Spleen (tissue), 7 donors: Measurements from ENCODE around the gene EVI5.

ENCODE experiments used
- POLR2A ChIP-seq, 3 donors: fragments of 450-650 bp; IDR thresholded peaks; one replicate each; pipeline ENCODE4 v1.5.1; 2017; ENCODE audit warnings: antibody characterized with exemption in 3 of 3, mild to moderate bottlenecking in 1 of 3
- TF ChIP-seq, protein P1 (sequence below), 11 experiments: fragments of 200-600 bp in 7 of 11; fragments of 450-650 bp in 4 of 11; sonication (generic) in 4 of 11; IDR thresholded peaks in 8 of 11; conservative IDR thresholded peaks in 3 of 11; 1 replicate in 7 of 11; 2 replicates in 4 of 11; pipeline versions ENCODE4 v1.4.0 to v1.8.0; 2016 to 2021; ENCODE audit warnings: antibody characterized with exemption in 11 of 11, inconsistent platforms in 4 of 11, mild to moderate bottlenecking in 1 of 11
- donor health status: DM: no; HTN: no; CAD: no; lungs with moderate emphysema.
- donor health status: DM: no; HTN: no; CAD: no.
- donor health status: DM: no; HTN: no; CAD: no.

DNA sequence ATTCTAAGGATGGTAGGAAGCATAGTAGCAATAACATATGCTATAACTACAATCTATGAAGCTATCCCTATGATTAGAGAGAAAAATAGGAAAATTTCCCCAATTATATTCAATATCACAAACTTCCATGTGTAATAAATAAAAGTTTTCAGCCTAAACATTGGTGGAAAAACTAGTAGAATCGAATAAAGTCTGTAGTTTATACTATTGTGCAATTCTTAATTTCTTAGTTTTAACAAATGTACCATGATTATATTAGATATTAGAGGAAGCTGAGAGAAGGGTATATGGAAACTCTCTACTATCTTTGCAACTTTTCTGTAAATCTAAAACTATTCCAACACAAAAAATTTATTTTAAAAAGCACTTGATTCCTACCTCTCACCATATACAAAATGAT, 284.4 kb downstream of the EVI5 start:
- TF ChIP-seq, protein P1, sequence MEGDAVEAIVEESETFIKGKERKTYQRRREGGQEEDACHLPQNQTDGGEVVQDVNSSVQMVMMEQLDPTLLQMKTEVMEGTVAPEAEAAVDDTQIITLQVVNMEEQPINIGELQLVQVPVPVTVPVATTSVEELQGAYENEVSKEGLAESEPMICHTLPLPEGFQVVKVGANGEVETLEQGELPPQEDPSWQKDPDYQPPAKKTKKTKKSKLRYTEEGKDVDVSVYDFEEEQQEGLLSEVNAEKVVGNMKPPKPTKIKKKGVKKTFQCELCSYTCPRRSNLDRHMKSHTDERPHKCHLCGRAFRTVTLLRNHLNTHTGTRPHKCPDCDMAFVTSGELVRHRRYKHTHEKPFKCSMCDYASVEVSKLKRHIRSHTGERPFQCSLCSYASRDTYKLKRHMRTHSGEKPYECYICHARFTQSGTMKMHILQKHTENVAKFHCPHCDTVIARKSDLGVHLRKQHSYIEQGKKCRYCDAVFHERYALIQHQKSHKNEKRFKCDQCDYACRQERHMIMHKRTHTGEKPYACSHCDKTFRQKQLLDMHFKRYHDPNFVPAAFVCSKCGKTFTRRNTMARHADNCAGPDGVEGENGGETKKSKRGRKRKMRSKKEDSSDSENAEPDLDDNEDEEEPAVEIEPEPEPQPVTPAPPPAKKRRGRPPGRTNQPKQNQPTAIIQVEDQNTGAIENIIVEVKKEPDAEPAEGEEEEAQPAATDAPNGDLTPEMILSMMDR (IDR thresholded peaks at IDR 0.05 in 8 of 11, conservative IDR thresholded peaks at IDR 0.05 in 3 of 11): no peak
- TF ChIP-seq POLR2A (IDR thresholded peaks at IDR 0.05): no peak
